HepG2 (cell line): Measurements from ENCODE around the gene TSGA10. TPM values are rescaled to one million over a fixed set of nuclear protein-coding genes. Genes with fewer than 3 reads are reported as not detected.

Experiments
- ADNP ChIP-seq: sonication (generic); formaldehyde crosslinking; IDR thresholded peaks from 2 replicates; pipeline ENCODE4 v1.4.0; 2020; ENCODE audit warnings: missing genetic modification reagents
- AGO2 ChIP-seq: fragments of 200-400 bp; formaldehyde crosslinking; optimal IDR thresholded peaks from 2 replicates; pipeline ENCODE3; 2017; ENCODE audit warnings: mild to moderate bottlenecking, low read depth, low read length, moderate library complexity
- AHDC1 ChIP-seq: sonication (generic); formaldehyde crosslinking; IDR thresholded peaks from 2 replicates; pipeline ENCODE4 v1.5.1; 2020; ENCODE audit warnings: mild to moderate bottlenecking, missing genetic modification reagents, borderline replicate concordance
- ARHGAP35 ChIP-seq: sonication (generic); formaldehyde crosslinking; IDR thresholded peaks from 2 replicates; pipeline ENCODE4 v1.9.0; 2022; ENCODE audit warnings: mild to moderate bottlenecking, inconsistent platforms, moderate library complexity, missing genetic modification reagents, borderline replicate concordance
- ASH2L ChIP-seq: fragments of 300-600, 200-600 bp; sonication (generic); IDR thresholded peaks from 2 replicates; pipeline ENCODE4 v1.7.0; 2017; ENCODE audit warnings: low read depth, mild to moderate bottlenecking, moderate library complexity, mixed read lengths, low read length; ENCODE audit not compliant: insufficient read length
- BCL3 ChIP-seq: sonication (generic); formaldehyde crosslinking; IDR thresholded peaks from 2 replicates; pipeline ENCODE4 v1.5.1; 2020; ENCODE audit warnings: mild to moderate bottlenecking, missing genetic modification reagents, moderate library complexity
- CCAR2 ChIP-seq: fragments of 200-400 bp; formaldehyde crosslinking; optimal IDR thresholded peaks from 2 replicates; pipeline ENCODE3; 2018; ENCODE audit warnings: low read depth, mild to moderate bottlenecking, low read length, moderate library complexity
- CHCHD3 ChIP-seq: sonication (generic); formaldehyde crosslinking; IDR thresholded peaks from 2 replicates; pipeline ENCODE4 v1.8.0; 2022; ENCODE audit warnings: mild to moderate bottlenecking, missing genetic modification reagents, moderate library complexity
- CHD2 ChIP-seq: IDR thresholded peaks from 2 replicates; pipeline ENCODE4 v1.6.1; 2011; ENCODE audit warnings: low read depth, low read length, improper control_type of control experiment
- IKZF5 ChIP-seq: IDR thresholded peaks from 2 replicates; pipeline ENCODE4 v1.6.1; 2018; ENCODE audit warnings: missing genetic modification reagents, mild to moderate bottlenecking, missing compliant biosample characterization
- MEIS2 ChIP-seq: sonication (generic); formaldehyde crosslinking; IDR thresholded peaks from 2 replicates; pipeline ENCODE4 v1.9.0; 2021; ENCODE audit warnings: mild to moderate bottlenecking, missing genetic modification reagents
- MXI1 ChIP-seq: IDR thresholded peaks from 3 replicates; pipeline ENCODE4 v1.6.1; 2012; ENCODE audit warnings: low read depth, low read length, inconsistent platforms, borderline replicate concordance
- NR2F2 ChIP-seq: IDR thresholded peaks from 2 replicates; pipeline ENCODE4 v1.6.1; 2012; ENCODE audit warnings: low read depth, inconsistent platforms, borderline replicate concordance
- PAX8 ChIP-seq: sonication (generic); formaldehyde crosslinking; IDR thresholded peaks from 2 replicates; pipeline ENCODE4 v1.8.0; 2022; ENCODE audit warnings: mild to moderate bottlenecking, missing genetic modification reagents, borderline replicate concordance
- POLR2AphosphoS2 ChIP-seq: IDR thresholded peaks from 2 replicates; pipeline ENCODE4 v1.6.1; 2011; ENCODE audit warnings: low read depth, low read length, improper control_type of control experiment
- RXRA ChIP-seq: sonication (generic); formaldehyde crosslinking; IDR thresholded peaks from 2 replicates; pipeline ENCODE4 v1.5.1; 2020; ENCODE audit warnings: missing genetic modification reagents
- SCMH1 ChIP-seq: sonication (generic); formaldehyde crosslinking; IDR thresholded peaks from 2 replicates; pipeline ENCODE4 v1.9.0; 2021; ENCODE audit warnings: missing genetic modification reagents, mild to moderate bottlenecking, borderline replicate concordance
- WIZ ChIP-seq: sonication (generic); formaldehyde crosslinking; IDR thresholded peaks from 2 replicates; pipeline ENCODE4 v1.5.1; 2020; ENCODE audit warnings: mild to moderate bottlenecking, missing genetic modification reagents
- ZIK1 ChIP-seq: sonication (generic); formaldehyde crosslinking; IDR thresholded peaks from 2 replicates; pipeline ENCODE4 v1.5.0; 2020; ENCODE audit warnings: mild to moderate bottlenecking, low read depth, missing genetic modification reagents, borderline replicate concordance
- ZNF263 ChIP-seq: sonication (generic); formaldehyde crosslinking; IDR thresholded peaks from 2 replicates; pipeline ENCODE4 v1.4.0; 2020; ENCODE audit warnings: missing genetic modification reagents
- ZNF660 ChIP-seq: sonication (generic); formaldehyde crosslinking; IDR thresholded peaks from 2 replicates; pipeline ENCODE4 v1.5.1; 2020; ENCODE audit warnings: mild to moderate bottlenecking, low read depth, missing genetic modification reagents, borderline replicate concordance
- polyA plus RNA-seq, 8 experiments: library from polyadenylated mRNA; depleted of rRNA in 3 of 8; stranded (reverse) in 7 of 8; unstranded in 1 of 8; fragments of >200 nt; fragmentation: Illumina TruSeq in 4 of 8; extraction: Trizol in 4 of 8; gene quantifications; 2 replicates each; pipeline versions ENCODE4 v1.2.1 to v1.2.3, GENCODE V29; 2011 to 2016; ENCODE audit warnings: low read depth in 4 of 8, missing spikeins in 1 of 8, mixed read lengths in 1 of 8; ENCODE audit not compliant: insufficient read depth in 1 of 8
- total RNA-seq, 5 experiments: library from RNA; depleted of rRNA; stranded (reverse); fragments of >200 nt; fragmentation: Illumina TruSeq; extraction: Trizol; gene quantifications; 2 replicates each; pipeline ENCODE4 v1.2.3, GENCODE V29; 2016; ENCODE audit warnings: low read depth in 1 of 5

The TSGA10 gene
- total and polyA plus RNA-seq, 2 of the 13 experiments (the other 11 are each of a cell fraction or from before 2014, with no cell fraction given) = 4.7 to 13.1 TPM

GRCh38 chr2:99180755-99181623, 26.2 kb upstream of the TSGA10 start, which contains the start of the genes MITD1 and MRPL30 (continued):
- TF ChIP-seq ZNF660 (CRISPR knock-in tag) (no peak), NR2F2 (peak; percentile 81; the same call in 1 of the 2 replicates), AHDC1 (CRISPR knock-in tag) (peak; percentile 75; the same call in 1 of the 2 replicates), MEIS2 (CRISPR knock-in tag) (0 out of 2 replicates have a peak, but pooled peaks have one; percentile 52), POLR2AphosphoS2 (no peak; the same call in 1 of the 2 replicates), BCL3 (CRISPR knock-in tag) (peak; percentile 94), CHCHD3 (CRISPR knock-in tag) (no peak), PAX8 (peak; percentile 89), AGO2 (no peak), IKZF5 (CRISPR knock-in tag) (peak; percentile 97), ASH2L (peak; percentile 100), WIZ (CRISPR knock-in tag) (no peak; the same call in 1 of the 2 replicates), RXRA (CRISPR knock-in tag) (peak; percentile 89), ARHGAP35 (peak; percentile 86; the same call in 1 of the 2 replicates), CHD2 (peak; percentile 63; the same call in 1 of the 2 replicates), CCAR2 (peak; percentile 94), SCMH1 (CRISPR knock-in tag) (no peak), ZNF263 (CRISPR knock-in tag) (peak; percentile 71; the same call in 1 of the 2 replicates), ZIK1 (CRISPR knock-in tag) (peak; percentile 88), MXI1 (peak; percentile 90; the same call in 2 of the 3 replicates), ADNP (CRISPR knock-in tag) (no peak)
